Brain pericyte (primary cell): ENCODE measurements around the gene STK26.
"Not testable (repeated sequence)": the region's sequence is repeated elsewhere in the genome, so short reads cannot be mapped to it uniquely, and the experiment has no call there.

Source experiments
- DNase-seq: peaks from one replicate; pipeline ENCODE4 v3.0.0-alpha.2; 2012; ENCODE audit warnings: low read depth, low spot score

Gene STK26

DNA sequence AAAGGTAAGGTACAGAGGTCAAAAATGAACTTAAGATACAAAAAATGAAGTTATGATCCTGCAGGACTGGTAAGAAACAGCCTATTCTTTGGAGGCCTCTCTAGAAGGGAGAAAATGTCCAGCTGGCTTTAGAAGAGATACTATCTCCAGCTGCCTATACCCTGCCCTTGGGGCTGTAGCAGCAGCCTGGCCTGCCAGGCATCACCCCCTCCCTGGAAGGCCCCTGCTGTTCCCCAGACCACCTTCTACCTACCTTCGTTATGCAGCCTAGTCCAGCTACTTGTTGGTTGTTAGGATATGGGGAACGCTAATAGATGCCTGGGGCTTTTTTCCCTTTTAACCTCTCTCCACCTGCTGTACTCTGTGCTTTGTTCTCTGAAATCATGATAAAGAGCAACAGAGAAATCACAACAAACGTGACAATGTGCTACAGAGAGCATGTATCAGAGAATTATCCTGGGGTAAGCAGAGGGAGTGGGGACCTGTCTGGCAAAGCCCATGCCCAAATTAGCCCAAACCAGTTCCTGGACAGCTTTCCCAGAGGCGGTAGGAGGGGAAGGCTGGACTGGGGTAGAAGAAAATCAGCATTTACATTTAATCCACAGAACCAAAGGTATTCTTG is 70.2 kb downstream of the STK26 start:
- no peak for DNase-seq

- DNase-seq = no peak
Observed at GRCh38 chrX:132094164-132094563, 71.1 kb downstream of the STK26 start.

DNA sequence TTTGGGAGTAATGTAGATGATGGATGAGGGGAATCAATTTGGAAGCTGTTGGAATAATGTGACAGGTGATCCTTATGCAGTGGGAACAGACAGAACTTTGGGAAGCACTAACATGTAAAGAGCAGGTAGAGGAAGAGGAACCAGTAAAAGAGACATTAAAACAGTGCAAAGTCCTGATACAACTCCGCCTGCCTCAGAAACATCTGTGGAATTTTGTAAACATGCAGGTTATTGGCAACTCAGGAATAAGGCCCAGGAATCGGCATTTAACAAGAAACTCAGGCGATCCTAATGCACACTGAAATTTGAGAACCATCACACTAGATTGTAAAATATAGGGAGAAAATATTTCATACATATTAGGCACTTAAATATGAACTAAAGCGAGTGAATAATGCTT is 75.6 kb downstream of the STK26 start:
- not testable (repeated sequence) for DNase-seq

DNA sequence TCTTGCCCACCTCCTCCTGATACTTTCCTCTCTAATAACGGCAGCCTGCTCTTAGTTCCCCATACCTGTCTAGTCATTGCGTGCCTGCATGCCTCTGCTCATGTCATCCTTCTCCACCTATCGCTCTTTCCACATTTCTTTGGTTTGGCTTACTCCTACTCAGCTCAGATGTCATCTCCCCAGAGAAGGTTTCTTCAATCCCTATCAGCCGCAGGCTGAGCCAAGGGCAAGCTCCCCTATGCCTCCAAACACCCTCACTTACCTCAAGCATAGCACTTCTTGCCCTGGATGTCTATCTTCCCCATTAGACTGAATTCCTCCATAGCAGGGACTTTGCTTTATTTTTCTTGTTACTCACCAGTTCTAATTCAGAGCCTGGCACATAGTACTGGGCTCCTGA is 78.1 kb downstream of the STK26 start:
- DNase-seq = no peak

DNA sequence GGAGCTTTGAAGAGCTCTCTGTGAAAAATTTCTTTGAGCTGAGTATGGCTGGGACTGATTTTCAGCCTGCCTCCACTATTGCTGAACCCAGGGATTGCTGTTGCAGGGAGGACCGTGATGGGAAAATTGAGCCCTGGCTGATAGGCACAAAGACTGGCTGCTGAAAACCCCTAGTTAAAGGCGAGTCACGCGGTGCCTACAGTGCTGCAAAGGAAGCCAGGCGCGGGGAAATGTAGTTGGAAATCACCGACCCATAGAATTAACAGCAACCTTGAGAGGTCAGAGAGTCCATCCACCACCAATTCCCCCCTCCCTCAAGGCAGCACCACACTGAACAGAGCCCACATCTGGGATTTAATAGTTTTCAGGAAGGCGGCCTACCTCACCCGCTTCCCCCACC is 78.7 kb downstream of the STK26 start:
- DNase-seq = no peak

DNA sequence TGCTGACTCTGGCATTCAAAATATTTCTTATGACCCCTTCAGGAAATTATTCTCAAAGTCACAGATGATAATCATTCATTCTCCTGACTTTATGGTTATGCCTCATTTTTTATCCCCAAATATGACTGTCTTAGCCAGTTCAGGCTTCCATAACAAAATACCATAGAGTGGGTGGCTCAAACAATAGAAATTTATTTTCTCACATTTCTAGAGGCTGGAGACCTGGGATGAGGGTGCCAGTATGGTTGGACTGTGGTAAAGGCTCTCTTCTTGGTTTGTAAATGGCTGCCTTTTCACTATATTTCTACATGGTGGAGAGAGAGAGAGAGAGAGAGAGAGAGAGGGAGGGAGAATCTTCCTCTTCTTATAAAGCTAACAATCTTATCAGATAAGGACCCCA is 84.2 kb downstream of the STK26 start:
- no peak for DNase-seq

DNA sequence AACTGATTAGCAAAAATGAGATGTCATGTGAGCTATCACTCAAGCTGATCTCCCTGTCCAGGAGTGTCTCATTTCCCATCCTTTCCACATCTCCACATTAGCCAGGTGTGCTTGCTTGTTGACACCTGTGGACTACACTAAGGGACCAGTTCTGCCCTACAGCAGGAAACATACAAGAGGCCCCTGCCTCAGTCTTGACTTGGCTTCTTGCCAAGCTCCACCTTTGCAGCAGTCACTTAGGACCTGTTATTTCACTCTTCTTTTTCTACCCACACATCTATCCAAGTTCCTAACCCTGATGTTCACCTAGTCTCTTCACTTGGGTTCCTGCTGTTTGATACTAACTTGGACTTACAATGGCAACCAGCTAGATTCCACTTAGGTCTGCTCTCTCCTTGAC is 91.5 kb downstream of the STK26 start:
- no peak for DNase-seq

- no peak for DNase-seq
Observed at GRCh38 chrX:132115792-132116191, 92.7 kb downstream of the STK26 start.

DNA sequence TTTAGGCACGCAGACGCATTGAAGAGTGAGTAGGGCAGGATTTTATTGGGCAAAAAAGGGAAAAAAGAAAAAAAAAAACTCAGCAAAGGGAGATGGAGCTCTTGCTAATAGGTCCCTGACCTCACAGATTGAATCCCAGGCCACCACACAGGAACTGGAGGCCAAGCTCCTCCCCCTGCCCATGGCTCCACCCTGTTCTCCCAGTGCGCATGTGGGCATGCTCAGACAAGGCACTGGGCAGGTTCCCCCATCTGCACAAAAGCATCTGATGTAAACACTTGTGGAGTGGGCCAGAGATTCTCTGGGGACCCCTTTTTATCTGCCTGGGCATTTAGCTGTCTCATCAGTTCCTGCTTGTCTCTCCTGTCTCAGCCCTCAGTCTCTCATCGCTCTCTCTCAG is 95.3 kb downstream of the STK26 start:
- no peak for DNase-seq

- no peak for DNase-seq
Observed at GRCh38 chrX:132119283-132119682, 96.2 kb downstream of the STK26 start.

DNA sequence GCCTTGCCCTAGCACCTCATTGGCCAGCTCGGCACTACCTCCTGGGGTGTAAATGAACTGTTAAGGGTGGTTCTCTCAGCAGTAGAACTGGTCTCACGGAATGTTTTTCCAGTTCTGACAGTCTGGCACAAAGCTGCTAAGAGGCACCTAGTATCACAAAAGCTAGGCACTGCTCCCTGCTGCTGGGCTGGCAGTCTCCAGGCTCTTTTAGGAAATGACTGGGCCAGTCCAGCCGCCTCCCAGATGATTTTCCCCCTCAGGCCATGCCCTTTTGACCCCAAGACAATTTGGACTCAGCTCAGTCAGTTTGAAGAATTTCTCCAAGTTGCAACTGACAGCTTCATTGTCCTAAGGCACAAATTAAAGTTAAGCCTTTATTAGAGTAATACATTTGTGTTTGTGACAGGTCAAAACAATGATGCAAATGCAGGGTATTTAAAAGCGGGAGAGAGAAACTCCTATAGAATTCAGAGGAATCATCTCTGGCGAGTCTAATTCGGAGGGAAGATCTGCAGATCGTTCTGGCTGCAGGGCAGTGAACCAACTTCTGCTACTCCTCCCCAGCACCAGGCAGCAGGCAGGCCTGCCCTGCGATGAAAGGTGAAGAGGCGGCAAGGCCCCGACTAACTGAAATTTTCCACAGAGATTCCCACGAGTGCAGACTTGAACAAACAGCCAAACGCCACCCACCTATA is 96.9 kb downstream of the STK26 start:
- DNase-seq = no peak

DNA sequence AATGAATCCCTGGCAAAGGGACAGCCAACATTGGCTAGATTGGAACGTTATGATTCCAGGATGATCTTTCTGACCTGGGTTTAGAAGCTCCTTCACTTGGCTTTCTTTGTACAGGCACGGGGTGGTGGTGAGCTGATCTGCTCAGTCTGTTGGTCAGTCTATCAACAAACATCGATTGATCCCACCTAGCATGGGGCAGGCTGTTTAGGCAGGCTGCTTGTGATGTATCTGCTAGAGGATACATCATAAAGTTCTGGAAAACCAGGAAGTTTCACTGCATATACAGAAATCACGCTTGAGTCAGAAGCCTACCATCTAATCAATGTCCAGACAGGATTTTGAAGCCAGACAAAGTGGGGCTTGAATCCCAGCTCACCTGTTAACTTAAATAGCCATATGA is 97.8 kb downstream of the STK26 start:
- no peak for DNase-seq
